ENCODE measurements around the gene JAK1. TPM values are rescaled to one million over a fixed set of nuclear protein-coding genes. Genes with fewer than 3 reads are reported as not detected.

The JAK1 gene
- total RNA-seq, 1 experiment from 2014 or later: 88.9 TPM

GRCh38 chr1:64892576-64893573, 73.5 kb downstream of the JAK1 start:
- no peak for DNase-seq (ENCODE audit: low spot score)

DNA sequence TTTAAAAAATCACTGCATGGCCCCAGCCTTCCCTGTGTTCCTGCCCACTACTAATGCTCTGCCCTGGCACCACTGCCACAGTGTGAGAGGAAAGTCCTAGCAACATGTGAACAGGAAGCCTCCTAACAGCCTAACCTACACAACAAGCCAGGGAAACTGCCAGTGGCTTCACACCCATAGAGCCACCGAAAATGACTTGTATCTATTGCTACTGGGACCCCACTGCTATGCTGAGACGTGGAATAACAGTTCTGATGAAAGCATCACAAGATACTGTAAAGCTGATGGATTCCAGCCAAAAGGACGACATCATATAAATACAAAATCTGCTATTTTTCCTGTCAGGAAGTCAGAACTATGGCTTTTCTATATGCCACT, 74.9 kb downstream of the JAK1 start:
- no peak for DNase-seq (ENCODE audit: low spot score)

- no peak for DNase-seq (ENCODE audit: low spot score)
Measured at GRCh38 chr1:64890699-64891447, 75.5 kb downstream of the JAK1 start.

GRCh38 chr1:64887689-64888217, 78.6 kb downstream of the JAK1 start:
- no peak for DNase-seq (ENCODE audit: low spot score)

DNA sequence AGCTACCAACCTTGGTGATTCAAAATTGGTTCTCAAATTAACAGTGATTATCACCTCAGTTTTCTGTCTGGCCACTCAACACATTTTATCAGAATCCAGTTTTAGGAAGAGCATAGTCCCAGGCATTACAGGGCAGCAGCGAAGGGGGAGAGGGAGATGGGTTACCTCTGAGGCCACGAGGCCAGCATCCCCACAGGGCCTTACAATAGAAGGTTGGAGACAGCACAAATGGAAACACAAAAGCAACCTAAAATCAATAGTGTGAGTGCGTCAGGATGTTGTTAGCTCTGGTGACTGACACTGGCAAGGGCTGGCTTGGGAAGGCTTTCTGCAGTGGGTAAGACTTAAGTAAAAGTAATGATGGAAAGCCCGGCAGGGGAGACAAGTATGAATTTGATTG, 79.5 kb downstream of the JAK1 start:
- no peak for DNase-seq (ENCODE audit: low spot score)

- no peak for DNase-seq (ENCODE audit: low spot score)
Measured at GRCh38 chr1:64885648-64886047, 80.7 kb downstream of the JAK1 start.

GRCh38 chr1:64884261-64885040, 81.9 kb downstream of the JAK1 start:
- DNase-seq (ENCODE audit: low spot score): no peak

- DNase-seq (ENCODE audit: low spot score): no peak
Measured at GRCh38 chr1:64882574-64883255, 83.6 kb downstream of the JAK1 start.

GRCh38 chr1:64881281-64881680, 85.1 kb downstream of the JAK1 start:
- no peak for DNase-seq (ENCODE audit: low spot score)

GRCh38 chr1:64880449-64880848, 85.9 kb downstream of the JAK1 start:
- DNase-seq (ENCODE audit: low spot score): no peak

- no peak for DNase-seq (ENCODE audit: low spot score)
Measured at GRCh38 chr1:64878931-64879611, 87.3 kb downstream of the JAK1 start.

DNA sequence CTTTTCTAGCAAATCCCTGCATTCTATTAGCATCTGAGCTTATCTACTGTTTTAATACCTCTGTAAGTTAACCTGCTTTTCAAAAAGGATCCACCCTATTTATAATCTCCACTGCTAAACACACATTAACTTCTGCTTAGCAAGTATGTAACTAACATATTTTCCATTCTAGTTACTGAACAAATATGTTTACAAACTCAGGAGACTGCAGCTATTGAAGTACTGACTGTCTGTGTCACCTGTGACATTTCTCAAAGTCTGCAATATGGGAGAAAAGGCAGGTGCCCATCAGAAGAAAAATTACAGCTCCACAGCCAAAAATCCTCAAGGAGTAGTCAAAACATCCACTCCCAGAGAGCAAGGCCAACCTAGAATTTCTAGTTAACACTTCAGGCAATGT, 88.3 kb downstream of the JAK1 start:
- DNase-seq (ENCODE audit: low spot score): no peak

DNA sequence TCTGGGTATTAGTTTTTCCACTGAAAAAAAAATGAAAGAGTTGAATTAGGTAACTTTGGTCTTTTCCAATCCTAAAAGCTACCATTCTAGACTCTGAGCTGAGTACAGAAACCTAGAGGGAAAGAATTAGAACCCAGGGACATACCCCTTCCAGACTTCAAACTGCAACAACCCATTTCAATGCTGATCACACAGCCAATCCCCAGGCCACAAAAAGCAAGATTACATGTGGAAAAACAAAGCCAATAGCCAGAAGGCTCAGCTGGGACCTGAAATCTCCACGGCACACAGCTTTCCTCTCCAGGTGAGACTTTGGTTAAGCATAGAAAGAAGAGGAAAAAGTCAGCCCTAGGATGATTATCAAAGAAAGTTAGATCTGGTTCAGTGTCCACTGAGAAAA, 88.8 kb downstream of the JAK1 start:
- DNase-seq (ENCODE audit: low spot score): no peak

- DNase-seq (ENCODE audit: low spot score): no peak
Measured at GRCh38 chr1:64877151-64877550, 89.2 kb downstream of the JAK1 start.

DNA sequence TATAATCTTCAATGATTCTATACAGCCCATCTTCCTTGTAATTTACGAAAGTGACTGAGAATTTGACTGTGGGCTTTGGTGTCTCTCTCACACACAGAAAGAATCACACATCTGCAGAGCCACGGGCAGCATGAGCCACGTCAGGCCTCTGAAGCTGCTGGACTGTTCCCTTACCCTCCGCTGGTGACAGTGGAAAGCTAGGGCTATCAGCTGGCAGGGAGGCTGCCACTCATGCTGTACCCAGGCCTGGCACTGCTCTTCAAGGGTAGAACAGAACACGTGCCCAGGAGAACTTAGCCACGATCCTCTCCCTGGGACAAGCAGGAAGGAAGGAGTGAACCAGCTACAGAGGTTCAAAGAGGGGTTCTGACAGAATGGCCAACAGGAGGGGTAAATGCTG, 90.7 kb downstream of the JAK1 start:
- no peak for DNase-seq (ENCODE audit: low spot score)

DNA sequence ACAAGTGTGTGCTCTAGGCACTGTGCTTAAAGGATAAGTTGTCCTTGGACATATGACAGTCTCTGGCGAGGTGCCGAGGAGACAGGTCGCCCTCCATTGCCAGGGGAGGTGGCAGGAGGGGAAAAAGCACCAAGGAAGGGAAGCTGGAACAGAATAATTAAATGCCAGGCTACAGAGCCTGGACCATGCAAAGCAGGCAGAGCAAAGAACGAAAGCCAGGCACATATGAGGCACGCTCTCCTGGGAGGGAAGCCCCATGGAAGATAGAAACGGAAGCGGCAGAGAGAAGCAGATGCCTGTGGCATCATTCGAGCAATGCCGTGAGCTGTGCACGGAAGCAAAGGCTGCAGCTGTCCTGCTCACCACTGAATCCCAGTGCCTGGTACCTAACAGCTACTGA, 91.2 kb downstream of the JAK1 start:
- no peak for DNase-seq (ENCODE audit: low spot score)

GRCh38 chr1:64874666-64875065, 91.7 kb downstream of the JAK1 start:
- no peak for DNase-seq (ENCODE audit: low spot score)

- DNase-seq (ENCODE audit: low spot score): no peak
Measured at GRCh38 chr1:64873576-64873975, 92.8 kb downstream of the JAK1 start.

DNA sequence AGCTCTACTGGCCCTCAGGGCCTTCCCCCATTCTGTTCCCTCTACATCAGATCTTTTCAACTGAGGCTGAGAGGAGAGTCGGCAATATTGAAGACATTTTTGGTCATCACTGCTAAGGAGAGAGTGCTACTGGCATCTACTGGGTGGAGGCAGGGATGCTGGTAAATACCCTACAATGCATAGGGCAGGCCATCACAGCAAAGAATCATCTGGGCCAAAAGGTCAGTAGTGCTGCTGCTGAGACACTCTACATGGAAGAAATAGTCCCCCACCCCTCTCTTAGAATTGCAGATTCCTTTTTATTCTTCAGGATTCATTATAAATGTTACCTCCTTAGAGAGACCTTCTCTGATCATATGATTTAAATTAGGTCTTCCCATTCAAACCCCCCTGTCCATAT, 94.3 kb downstream of the JAK1 start:
- no peak for DNase-seq (ENCODE audit: low spot score)

DNA sequence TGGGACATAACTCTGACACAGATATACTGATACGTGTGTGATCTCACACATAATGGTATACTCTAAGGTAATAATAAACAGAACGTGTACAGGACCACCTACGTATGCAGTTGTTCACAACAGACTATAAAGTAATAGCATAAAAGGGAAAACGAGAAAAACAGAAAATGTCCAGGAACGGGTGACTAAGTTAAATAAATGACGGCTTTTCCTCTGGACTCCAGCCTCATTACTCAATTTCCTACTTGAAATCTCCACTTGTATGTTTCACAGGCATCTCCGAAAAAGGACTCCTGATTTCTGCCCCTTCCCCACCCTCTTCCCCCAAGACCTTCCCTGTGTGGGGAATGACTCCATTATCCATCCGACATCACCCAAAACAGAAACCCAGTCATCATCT, 95.1 kb downstream of the JAK1 start:
- DNase-seq (ENCODE audit: low spot score): no peak

- no peak for DNase-seq (ENCODE audit: low spot score)
Measured at GRCh38 chr1:64867266-64867665, 99.1 kb downstream of the JAK1 start.

All from H4 (cell line).